K562 (cell line): ENCODE measurements around the gene DPY19L1. TPM values are rescaled to one million over a fixed set of nuclear protein-coding genes. Genes with fewer than 3 reads are reported as not detected.
A peak's percentile ranks its signal among the peaks of the same experiment; 100 is the strongest.

Source experiments
- CREB3L1 ChIP-seq: fragments of 450-650 bp; IDR thresholded peaks from 2 replicates; pipeline ENCODE4 v1.6.1; 2014; ENCODE audit warnings: low read depth, mild to moderate bottlenecking, moderate library complexity, borderline replicate concordance
- FUS ChIP-seq: fragments of 200-400 bp; formaldehyde crosslinking; optimal IDR thresholded peaks from 2 replicates; pipeline ENCODE3; 2017; ENCODE audit warnings: low read depth, low read length
- IRF2 ChIP-seq: sonication (generic); formaldehyde crosslinking; IDR thresholded peaks from 2 replicates; pipeline ENCODE4 v1.8.1; 2022; ENCODE audit warnings: mild to moderate bottlenecking, missing genetic modification reagents
- KDM1A ChIP-seq, 2 experiments: fragments of 450-650 bp; IDR thresholded peaks; 2 replicates each; pipeline ENCODE4 v1.6.1; 2016; ENCODE audit warnings: mild to moderate bottlenecking in 2 of 2
- MAFK ChIP-seq: IDR thresholded peaks from 2 replicates; pipeline ENCODE4 v1.6.1; 2011; ENCODE audit warnings: low read length, improper control_type of control experiment
- NKRF ChIP-seq: fragments of 450-650 bp; IDR thresholded peaks from 2 replicates; pipeline ENCODE4 v1.6.1; 2016; ENCODE audit warnings: borderline replicate concordance
- SAFB2 ChIP-seq: fragments of 200-400 bp; formaldehyde crosslinking; IDR thresholded peaks from 2 replicates; pipeline ENCODE4 v1.6.1; 2018; ENCODE audit warnings: borderline replicate concordance, low read length, low read depth, moderate library complexity; ENCODE audit not compliant: severe bottlenecking
- TFAP4 ChIP-seq: sonication (generic); formaldehyde crosslinking; IDR thresholded peaks from 2 replicates; pipeline ENCODE4 v1.8.0; 2022; ENCODE audit warnings: missing genetic modification reagents, mild to moderate bottlenecking, moderate library complexity, borderline replicate concordance
- TSHZ1 ChIP-seq: fragments of 250-450 bp; sonication (Bioruptor Pico); IDR thresholded peaks from 2 replicates; pipeline ENCODE4 v1.4.0; 2020; ENCODE audit warnings: mild to moderate bottlenecking, moderate library complexity
- ZNF3 ChIP-seq: fragments of 250-450 bp; sonication (Bioruptor Pico); IDR thresholded peaks from 2 replicates; pipeline ENCODE4 v1.5.0; 2021; ENCODE audit warnings: mild to moderate bottlenecking, moderate library complexity
- ZNF518B ChIP-seq: fragments of 250-450 bp; sonication (Bioruptor Pico); IDR thresholded peaks from 2 replicates; pipeline ENCODE4 v1.5.0; 2021; ENCODE audit warnings: mild to moderate bottlenecking, moderate library complexity
- polyA plus RNA-seq, 8 experiments: library from polyadenylated mRNA; depleted of rRNA in 4 of 8; stranded (reverse) in 5 of 8; unstranded in 3 of 8; fragments of >200 nt; fragmentation: Nextera tagmentation in 2 of 8; fragmentation: Illumina TruSeq in 1 of 8; extraction: Ambion mirVana in 2 of 8; extraction: Trizol in 1 of 8; gene quantifications; 2 replicates each; pipeline versions ENCODE4 v1.2.1 to v1.2.3, GENCODE V29; 2011 to 2014; ENCODE audit warnings: inconsistent platforms in 1 of 8, missing spikeins in 1 of 8
- total RNA-seq, 7 experiments: library from RNA; depleted of rRNA in 6 of 7; stranded (reverse); fragments of >200 nt in 6 of 7; fragmentation: Illumina TruSeq in 2 of 7; extraction: Trizol in 2 of 7; gene quantifications; 2 replicates each; pipeline versions ENCODE4 v1.2.1 to v1.2.3, GENCODE V29; 2011 to 2021; ENCODE audit warnings: low replicate concordance in 1 of 7

Gene DPY19L1
- total and polyA plus RNA-seq, 9 of the 15 experiments (the other 6 are each of a cell fraction or from before 2014, with no cell fraction given): 4.0 to 34.3 (median 22.1) TPM

GRCh38 chr7:35037526-35038341 lies 449 bp upstream of the DPY19L1 start (continued):
- no peak for TF ChIP-seq IRF2 (CRISPR knock-in tag)
- TF ChIP-seq SAFB2: no peak
- no peak for TF ChIP-seq TSHZ1 (CRISPR knock-in tag)
- TF ChIP-seq NKRF: no peak
- peak; percentile 17 to 40; a peak in 1 of 4 replicates for TF ChIP-seq KDM1A (IDR thresholded peaks at IDR 0.05)
- TF ChIP-seq TFAP4 (CRISPR knock-in tag): peak; percentile 41; the same call in 1 of the 2 replicates
- no peak for TF ChIP-seq MAFK
- TF ChIP-seq CREB3L1: peak; percentile 40; the same call in 1 of the 2 replicates
- no peak for TF ChIP-seq ZNF3 (CRISPR knock-in tag)
- no peak for TF ChIP-seq ZNF518B
- no peak for TF ChIP-seq FUS
